Trophoblast cell (in vitro differentiated cells and primary cell): Measurements from ENCODE around the gene POLRMT.

Source experiments
- DNase-seq, 2 donors: peaks; one replicate each; pipeline ENCODE4 v3.0.0-alpha.2; 2016
- H2AFZ ChIP-seq: 2 replicates; pipeline ENCODE4 v1.6.1; 2013; ENCODE audit warnings: low read length, moderate library complexity, mild to moderate bottlenecking; ENCODE audit not compliant: insufficient read depth, poor library complexity
- H2AK5ac ChIP-seq: 2 replicates; pipeline ENCODE4 v1.6.1; 2013; ENCODE audit warnings: mild to moderate bottlenecking, low read length
- H2BK120ac ChIP-seq: 2 replicates; pipeline ENCODE4 v1.6.1; 2013; ENCODE audit warnings: low read length, mild to moderate bottlenecking, moderate library complexity; ENCODE audit not compliant: insufficient read depth, poor library complexity
- H2BK12ac ChIP-seq: 2 replicates; pipeline ENCODE4 v1.6.1; 2013; ENCODE audit warnings: mild to moderate bottlenecking, low read length, moderate library complexity
- H2BK5ac ChIP-seq: 2 replicates; pipeline ENCODE4 v1.6.1; 2013; ENCODE audit warnings: low read length, low read depth, moderate library complexity, mild to moderate bottlenecking; ENCODE audit not compliant: poor library complexity
- H3K14ac ChIP-seq: 2 replicates; pipeline ENCODE4 v1.6.1; 2013; ENCODE audit warnings: mild to moderate bottlenecking, low read length
- H3K18ac ChIP-seq: 2 replicates; pipeline ENCODE4 v1.6.1; 2013; ENCODE audit warnings: mild to moderate bottlenecking, low read length
- H3K23ac ChIP-seq: 2 replicates; pipeline ENCODE4 v1.6.1; 2013; ENCODE audit warnings: low read length
- H3K27ac ChIP-seq: 2 replicates; pipeline ENCODE4 v1.5.1; 2013; ENCODE audit warnings: low read depth, mild to moderate bottlenecking, inconsistent platforms, low read length, moderate library complexity
- H3K27me3 ChIP-seq: 2 replicates; pipeline ENCODE4 v1.6.1; 2013; ENCODE audit warnings: inconsistent platforms, mild to moderate bottlenecking, low read length, moderate library complexity; ENCODE audit not compliant: insufficient read depth
- H3K36me3 ChIP-seq, 2 experiments: 1 replicate in 1 of 2; 2 replicates in 1 of 2; pipeline ENCODE4 v1.6.1; 2013; ENCODE audit warnings: low read length in 2 of 2, mild to moderate bottlenecking in 2 of 2, moderate library complexity in 1 of 2; ENCODE audit not compliant: insufficient read depth in 2 of 2, control insufficient read depth in 1 of 2
- H3K4ac ChIP-seq: 2 replicates; pipeline ENCODE4 v1.6.1; 2013; ENCODE audit warnings: low read depth, mild to moderate bottlenecking, low read length, moderate library complexity
- H3K4me1 ChIP-seq, 2 experiments: 1 replicate in 1 of 2; 2 replicates in 1 of 2; pipeline ENCODE4 v1.6.1; 2013; ENCODE audit warnings: low read length in 2 of 2, mild to moderate bottlenecking in 2 of 2, moderate library complexity in 1 of 2; ENCODE audit not compliant: insufficient read depth in 2 of 2, control insufficient read depth in 1 of 2
- H3K4me2 ChIP-seq: 2 replicates; pipeline ENCODE4 v1.6.1; 2013; ENCODE audit warnings: inconsistent platforms, mild to moderate bottlenecking, low read length, moderate library complexity
- H3K4me3 ChIP-seq: 2 replicates; pipeline ENCODE4 v1.5.1; 2013; ENCODE audit warnings: mild to moderate bottlenecking, low read depth, low read length, inconsistent platforms
- H3K79me1 ChIP-seq: one replicate; pipeline ENCODE4 v1.6.1; 2013; ENCODE audit warnings: low read length
- H3K79me2 ChIP-seq: 2 replicates; pipeline ENCODE4 v1.6.1; 2013; ENCODE audit warnings: low read length, mild to moderate bottlenecking; ENCODE audit not compliant: control insufficient read depth, insufficient read depth, poor library complexity
- H3K9ac ChIP-seq: 2 replicates; pipeline ENCODE4 v1.6.1; 2013; ENCODE audit warnings: mild to moderate bottlenecking, low read length
- H3K9me3 ChIP-seq: 2 replicates; pipeline ENCODE4 v1.6.1; 2013; ENCODE audit warnings: low read depth, mild to moderate bottlenecking, control low read depth, inconsistent platforms, low read length; ENCODE audit not compliant: insufficient read depth
- H4K12ac ChIP-seq: 2 replicates; pipeline ENCODE4 v1.6.1; 2013; ENCODE audit warnings: low read depth, mild to moderate bottlenecking, low read length, moderate library complexity
- H4K8ac ChIP-seq: 2 replicates; pipeline ENCODE4 v1.6.1; 2013; ENCODE audit warnings: low read depth, mild to moderate bottlenecking, low read length, moderate library complexity
- H4K91ac ChIP-seq: one replicate; pipeline ENCODE4 v1.6.1; 2013; ENCODE audit warnings: low read depth, mild to moderate bottlenecking, low read length, moderate library complexity
- WGBS: extraction: QIAGEN DNeasy Blood & Tissue Kit; methylation state at CpG from one replicate; pipeline ENCODE4 v1.1.7; 2013; ENCODE audit warnings: missing lambda C conversion rate; ENCODE audit not compliant: insufficient read length, insufficient coverage; ENCODE audit errors: extremely low coverage; 5-methylcytosine and 5-hydroxymethylcytosine counted together

Gene POLRMT

GRCh38 chr19:580274-580835 is 53.0 kb downstream of the POLRMT start:
- Histone ChIP-seq H3K79me1 (no peaks in the 10 kb centered on the region), H3K9ac (no peak overlapping the region), H3K4me1 (peaks cover 0 to 10% of the 10 kb centered on the region in 2 experiments), H3K36me3 (peaks cover 58 to 70% of the 10 kb centered on the region in 2 experiments), H3K79me2 (peaks cover 24% of the 10 kb centered on the region), H4K8ac (no peak overlapping the region), H2BK120ac (no peak overlapping the region), H4K91ac (no peak overlapping the region), H2AK5ac (no peak overlapping the region), H3K18ac (no peak overlapping the region), H3K23ac (no peak overlapping the region), H3K27me3 (no peaks in the 10 kb centered on the region), H4K12ac (no peak overlapping the region), H3K14ac (no peak overlapping the region), H2BK12ac (no peak overlapping the region), H2AFZ (no peak overlapping the region), H3K4me2 (no peak overlapping the region), H2BK5ac (no peak overlapping the region), H3K9me3 (peaks cover 3% of the 10 kb centered on the region), H3K4ac (no peak overlapping the region), H3K4me3 (no peak overlapping the region), H3K27ac (no peak overlapping the region)
- no peak for DNase-seq
- WGBS: no CpG with 5 or more reads among the region's 22 CpGs

GRCh38 chr19:579842-580155 is 53.5 kb downstream of the POLRMT start:
- Histone ChIP-seq H4K8ac (no peak overlapping the region), H2AK5ac (no peak overlapping the region), H3K9me3 (peaks cover 3% of the 10 kb centered on the region), H3K4me2 (no peak overlapping the region), H2AFZ (no peak overlapping the region), H3K14ac (no peak overlapping the region), H3K27ac (no peak overlapping the region), H3K36me3 (peaks cover 58 to 70% of the 10 kb centered on the region in 2 experiments), H2BK12ac (no peak overlapping the region), H3K9ac (no peak overlapping the region), H3K79me1 (no peaks in the 10 kb centered on the region), H3K23ac (no peak overlapping the region), H2BK5ac (no peak overlapping the region), H3K4ac (no peak overlapping the region), H3K27me3 (no peaks in the 10 kb centered on the region), H2BK120ac (no peak overlapping the region), H3K4me1 (peaks cover 5 to 14% of the 10 kb centered on the region in 2 experiments), H3K4me3 (no peak overlapping the region), H4K12ac (no peak overlapping the region), H3K18ac (no peak overlapping the region), H4K91ac (no peak overlapping the region), H3K79me2 (peaks cover 28% of the 10 kb centered on the region)
- no peak for DNase-seq
- no CpG with 5 or more reads among the region's 11 CpGs for whole genome bisulfite sequencing

- Histone ChIP-seq H2BK12ac (no peak overlapping the region), H3K27me3 (no peaks in the 10 kb centered on the region), H3K14ac (no peak overlapping the region), H3K9me3 (peaks cover 3% of the 10 kb centered on the region), H3K4ac (peak overlapping the region; percentile 44), H3K23ac (no peak overlapping the region), H3K36me3 (peaks cover 58 to 70% of the 10 kb centered on the region in 2 experiments), H3K79me1 (no peaks in the 10 kb centered on the region), H2AFZ (no peak overlapping the region), H2BK5ac (no peak overlapping the region), H3K9ac (no peak overlapping the region), H3K4me1 (peaks cover 9 to 19% of the 10 kb centered on the region in 2 experiments), H2AK5ac (no peak overlapping the region), H4K91ac (no peak overlapping the region), H3K4me3 (no peak overlapping the region), H4K12ac (no peak overlapping the region), H3K79me2 (peaks cover 32% of the 10 kb centered on the region), H4K8ac (no peak overlapping the region), H2BK120ac (no peak overlapping the region), H3K18ac (no peak overlapping the region), H3K27ac (no peak overlapping the region), H3K4me2 (no peak overlapping the region)
- no CpG with 5 or more reads among the region's 46 CpGs for WGBS
- no peak for DNase-seq
Observed at GRCh38 chr19:579111-579841, 54.1 kb downstream of the POLRMT start.

GRCh38 chr19:577439-578392 is 55.6 kb downstream of the POLRMT start:
- no CpG with 5 or more reads among the region's 66 CpGs for WGBS

More at GRCh38 chr19:577439-578392, 55.6 kb downstream of the POLRMT start:
- Histone ChIP-seq H3K27ac (no peak overlapping the region), H3K4me3 (no peak overlapping the region), H3K4me2 (no peak overlapping the region), H4K8ac (no peak overlapping the region), H3K9ac (no peak overlapping the region), H2AFZ (no peak overlapping the region), H3K14ac (no peak overlapping the region), H4K12ac (no peak overlapping the region), H3K4ac (peak overlapping the region; percentile 97), H2BK12ac (no peak overlapping the region), H3K23ac (no peak overlapping the region), H2BK120ac (no peak overlapping the region), H3K36me3 (peaks cover 47 to 58% of the 10 kb centered on the region in 2 experiments), H3K79me1 (peaks cover 7% of the 10 kb centered on the region), H3K9me3 (no peaks in the 10 kb centered on the region), H2BK5ac (no peak overlapping the region), H3K79me2 (peaks cover 43% of the 10 kb centered on the region), H3K18ac (no peak overlapping the region), H3K4me1 (peaks cover 9 to 23% of the 10 kb centered on the region in 2 experiments), H2AK5ac (no peak overlapping the region), H4K91ac (no peak overlapping the region), H3K27me3 (no peaks in the 10 kb centered on the region)
- DNase-seq: no peak
